SK-MEL-5 (cell line): ENCODE measurements around the gene ACAD10. TPM values are rescaled to one million over a fixed set of nuclear protein-coding genes. Genes with fewer than 3 reads are reported as not detected.
"Not testable (repeated sequence)": the region's sequence is repeated elsewhere in the genome, so short reads cannot be mapped to it uniquely, and the experiment has no call there.

Experiments
- DNase-seq: peaks from one replicate; pipeline ENCODE4 v3.0.0-alpha.2; 2016; ENCODE audit warnings: low read depth, low spot score
- in situ Hi-C: cut with HindIII; loops from 2 replicates; pipeline ENCODE4 v1.10.0; 2016; ENCODE audit warnings: low sequenced_read_pairs, high pct_unique_total_duplicates, low pct_unique_long_range_greater_than_20kb
- total RNA-seq: library from RNA; depleted of rRNA; stranded (reverse); fragments of >200 nt; shearing (Covaris generic); gene quantifications from 2 replicates; pipeline ENCODE4 v1.2.3, GENCODE V29; 2014

Gene ACAD10
- total RNA-seq, 1 experiment from 2014 or later: 17.2 TPM

DNA sequence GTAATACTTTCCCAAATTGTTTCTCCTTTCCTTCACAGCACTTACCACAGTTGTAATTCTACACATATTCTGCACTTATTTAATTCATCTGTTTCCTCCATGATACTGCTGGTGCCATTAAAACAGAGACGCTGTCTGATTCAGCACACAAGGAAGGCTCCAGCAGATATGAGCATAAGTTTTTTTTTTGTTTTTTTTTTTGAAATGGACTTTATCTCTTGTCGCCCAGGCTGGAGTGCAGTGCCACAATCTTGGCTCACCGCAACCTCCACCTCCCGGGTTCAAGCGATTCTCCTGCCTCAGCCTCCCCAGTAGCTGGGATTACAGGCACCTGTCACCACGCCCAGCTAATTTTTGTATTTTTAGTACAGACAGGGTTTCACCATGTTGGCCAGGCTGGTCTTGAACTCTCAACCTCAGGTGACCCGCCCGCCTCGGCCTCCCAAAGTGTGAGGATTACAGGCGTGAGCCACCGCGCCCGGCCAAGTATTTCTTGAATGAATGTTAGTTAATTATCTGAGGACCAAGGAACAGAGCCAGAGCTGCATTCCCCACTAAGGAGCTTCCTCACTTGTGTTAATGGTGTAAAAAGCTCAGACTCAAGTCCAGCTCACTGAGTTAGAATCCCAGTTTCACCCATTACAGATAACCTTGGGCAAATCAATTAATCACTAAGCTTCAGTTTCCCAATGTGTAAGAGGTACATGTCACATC lies 1.2 kb upstream of the ACAD10 start:
- in situ Hi-C loops, DNase-seq: not testable (repeated sequence)

GRCh38 chr12:111685322-111685810 lies 487 bp upstream of the ACAD10 start:
- in situ Hi-C loops: no loop called here
- peak; percentile 11 for DNase-seq

DNA sequence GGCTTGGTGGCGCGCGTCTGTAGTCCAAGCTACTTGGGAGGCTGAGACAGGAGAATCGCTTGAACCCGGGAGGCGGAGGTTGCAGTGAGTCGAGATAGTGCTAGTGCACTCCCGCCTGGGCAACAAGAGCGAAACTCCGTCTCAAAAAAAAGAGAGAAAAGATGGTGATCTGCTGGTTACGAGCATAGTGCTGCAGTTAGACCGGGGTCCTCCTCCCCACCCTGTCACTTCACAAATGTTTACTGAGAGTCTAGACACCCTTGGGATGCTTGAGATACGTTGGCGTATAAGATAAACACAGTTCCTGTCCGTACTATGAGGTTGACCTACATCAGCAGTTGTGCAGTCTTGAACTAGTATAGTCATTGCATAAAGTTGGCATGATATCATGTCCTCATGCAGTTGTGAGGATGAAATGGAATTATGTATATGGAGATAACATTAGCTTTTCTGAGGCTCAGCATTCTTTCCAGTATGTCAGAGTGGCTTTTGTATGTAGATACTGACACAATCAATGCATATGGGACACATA lies 787 bp downstream of the ACAD10 start:
- in situ Hi-C loops: no loop called here
- no peak for DNase-seq

DNA sequence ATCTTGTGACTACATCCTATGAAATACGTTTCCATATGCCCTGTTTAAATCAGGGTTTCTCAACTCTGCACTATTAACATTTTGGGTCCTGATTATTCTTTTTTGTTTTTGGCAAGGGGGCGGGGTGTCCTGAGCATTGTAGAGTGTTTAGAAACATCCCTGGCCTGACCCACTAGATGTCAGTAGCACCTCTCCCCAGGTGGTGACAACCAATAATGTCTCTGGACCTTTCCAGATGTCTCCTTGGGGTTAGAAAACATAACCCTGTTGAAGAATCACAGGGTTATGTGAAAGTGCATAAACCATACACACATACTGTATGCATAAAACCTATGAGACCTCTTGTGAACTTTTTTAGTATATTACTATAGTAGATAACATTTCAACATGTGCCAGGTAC lies 1.4 kb downstream of the ACAD10 start:
- in situ Hi-C loops: no loop called here
- no peak for DNase-seq

- DNase-seq: no peak
- in situ Hi-C loops: no loop called here
Observed at GRCh38 chr12:111687952-111688351, 2.1 kb downstream of the ACAD10 start.

GRCh38 chr12:111691262-111691661 lies 5.4 kb downstream of the ACAD10 start:
- no peak for DNase-seq
- in situ Hi-C loops: no loop called here

- DNase-seq: peak; percentile 49
- in situ Hi-C loops: no loop called here
Observed at GRCh38 chr12:111692575-111693210, 6.8 kb downstream of the ACAD10 start.

GRCh38 chr12:111693818-111694217 lies 8.0 kb downstream of the ACAD10 start:
- in situ Hi-C loops: no loop called here
- no peak for DNase-seq

GRCh38 chr12:111699962-111700361 lies 14.1 kb downstream of the ACAD10 start:
- DNase-seq: no peak
- in situ Hi-C loops: no loop called here

DNA sequence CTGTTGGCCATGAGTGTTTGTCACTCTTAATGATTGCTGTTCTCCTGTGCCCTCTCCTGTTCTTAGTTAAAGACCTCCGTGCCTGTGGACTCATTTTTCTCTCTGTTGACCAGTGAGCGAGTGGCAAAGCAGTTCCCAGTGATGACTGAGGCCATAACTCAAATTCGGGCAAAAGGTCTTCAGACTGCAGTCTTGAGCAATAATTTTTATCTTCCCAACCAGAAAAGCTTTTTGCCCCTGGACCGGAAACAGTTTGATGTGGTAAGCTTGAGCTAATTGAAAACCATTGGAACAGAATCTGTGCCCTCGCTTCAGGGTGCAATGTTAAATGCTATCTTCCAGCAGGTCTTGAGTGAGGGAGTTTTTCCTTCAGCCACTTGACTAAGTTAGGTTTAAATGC lies 19.8 kb downstream of the ACAD10 start:
- in situ Hi-C loops: no loop called here
- DNase-seq: no peak

GRCh38 chr12:111706145-111706544 lies 20.3 kb downstream of the ACAD10 start:
- DNase-seq: no peak
- in situ Hi-C loops: no loop called here

DNA sequence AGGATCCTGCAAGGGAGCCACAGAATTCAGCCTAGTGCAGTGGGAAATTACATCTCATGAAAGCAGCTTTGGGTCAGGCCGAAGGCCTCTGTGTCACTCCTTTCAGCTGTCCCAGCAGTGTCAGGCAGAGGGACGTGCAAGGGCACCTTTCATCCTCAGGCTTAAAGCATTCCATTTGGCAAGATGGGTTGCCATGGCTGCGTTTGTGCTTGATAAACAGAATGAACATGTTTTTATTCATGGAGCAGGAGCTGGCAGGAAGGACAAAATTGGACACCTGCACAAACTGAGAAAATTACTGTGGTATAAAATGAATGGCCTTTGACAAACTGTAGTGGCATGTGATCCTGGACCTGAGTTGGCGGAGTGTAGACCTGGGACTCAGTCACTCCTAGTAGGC lies 29.4 kb downstream of the ACAD10 start:
- DNase-seq: no peak
- in situ Hi-C loops: no loop called here

- in situ Hi-C loops, DNase-seq: not testable (repeated sequence)
Observed at GRCh38 chr12:111719316-111719715, 33.5 kb downstream of the ACAD10 start.

GRCh38 chr12:111720457-111720856 lies 34.6 kb downstream of the ACAD10 start:
- in situ Hi-C loops: no loop called here
- no peak for DNase-seq

DNA sequence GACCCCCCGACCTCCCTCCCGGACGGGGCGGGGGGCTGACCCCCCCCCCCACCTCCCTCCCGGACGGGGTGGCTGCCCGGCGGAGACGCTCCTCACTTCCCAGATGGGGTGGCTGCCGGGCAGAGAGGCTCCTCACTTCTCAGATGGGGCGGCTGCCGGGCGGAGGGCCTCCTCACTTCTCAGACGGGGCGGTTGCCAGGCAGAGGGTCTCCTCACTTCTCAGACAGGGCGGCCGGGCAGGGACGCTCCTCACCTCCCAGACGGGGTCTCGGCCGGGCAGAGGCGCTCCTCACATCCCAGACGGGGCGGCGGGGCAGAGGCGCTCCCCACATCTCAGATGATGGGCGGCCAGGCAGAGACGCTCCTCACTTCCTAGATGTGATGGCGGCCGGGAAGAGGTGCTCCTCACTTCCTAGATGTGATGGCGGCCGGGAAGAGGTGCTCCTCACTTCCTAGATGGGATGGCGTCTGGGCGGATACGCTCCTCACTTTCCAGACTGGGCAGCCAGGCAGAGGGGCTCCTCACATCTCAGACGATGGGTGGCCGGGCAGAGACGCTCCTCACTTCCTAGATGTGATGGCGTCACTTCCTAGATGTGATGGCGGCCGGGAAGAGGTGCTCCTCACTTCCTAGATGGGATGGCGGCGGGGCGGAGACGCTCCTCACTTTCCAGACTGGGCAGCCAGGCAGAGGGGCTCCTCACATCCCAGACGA lies 38.0 kb downstream of the ACAD10 start:
- in situ Hi-C loops, DNase-seq: not testable (repeated sequence)

DNA sequence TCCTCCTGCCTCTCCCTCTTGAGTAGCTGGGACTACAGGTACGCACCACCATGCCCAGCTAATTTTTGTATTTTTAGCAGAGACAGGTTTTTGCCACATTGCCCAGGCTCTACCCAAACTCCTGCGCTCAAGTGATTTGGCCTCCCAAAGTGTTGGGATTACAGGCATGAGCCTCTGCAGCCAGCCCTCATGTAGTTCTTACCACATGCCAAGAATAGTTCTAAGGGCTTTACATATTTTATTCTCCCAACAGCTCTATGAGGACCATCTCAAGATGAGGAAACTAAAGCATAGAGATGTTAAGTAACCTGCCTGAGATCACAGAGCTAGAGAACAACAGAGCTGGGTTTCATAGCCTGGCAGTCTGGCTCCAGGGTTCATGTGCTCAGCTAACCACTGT lies 42.9 kb downstream of the ACAD10 start:
- in situ Hi-C loops: no loop called here
- no peak for DNase-seq

GRCh38 chr12:111730420-111730819 lies 44.6 kb downstream of the ACAD10 start:
- in situ Hi-C loops: no loop called here
- no peak for DNase-seq

DNA sequence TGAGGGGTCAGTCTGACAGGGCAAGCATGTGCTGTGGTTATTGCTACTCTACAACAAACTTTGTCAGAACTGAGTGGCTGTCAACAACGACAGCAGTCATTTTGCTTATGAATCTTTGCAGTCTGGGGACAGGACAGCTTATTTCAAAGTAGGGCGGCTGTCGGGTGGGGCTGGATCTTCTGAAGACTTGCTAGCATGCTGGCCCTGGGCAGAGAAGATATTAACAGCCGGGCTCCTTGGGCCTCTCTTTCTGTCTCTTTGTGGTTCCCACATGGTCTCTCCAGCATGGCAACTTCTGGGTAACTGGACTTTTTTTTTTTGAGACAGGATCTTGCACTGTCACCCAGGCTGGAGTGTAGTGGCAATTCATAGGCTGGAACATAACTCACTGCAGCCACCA lies 46.9 kb downstream of the ACAD10 start:
- in situ Hi-C loops: no loop called here
- no peak for DNase-seq
